SK-N-SH (cell line): ENCODE measurements around the gene DIRAS1.

Source experiments
- CTCF ChIP-seq: fragments of 200-600 bp; sonication (generic); IDR thresholded peaks from 2 replicates; pipeline ENCODE4 v1.6.1; 2017; ENCODE audit warnings: antibody characterized with exemption, mild to moderate bottlenecking, moderate library complexity
- ELF1 ChIP-seq: IDR thresholded peaks from 2 replicates; pipeline ENCODE4 v1.4.0; 2012
- EP300 ChIP-seq, 2 experiments: IDR thresholded peaks; 2 replicates each; pipeline versions ENCODE4 v1.4.0 to v1.6.1; 2012; ENCODE audit warnings: borderline replicate concordance in 1 of 2, low read depth in 1 of 2, low read length in 1 of 2
- NFIC ChIP-seq: IDR thresholded peaks from 2 replicates; pipeline ENCODE4 v1.4.0; 2012; ENCODE audit warnings: borderline replicate concordance
- PBX3 ChIP-seq: IDR thresholded peaks from 2 replicates; pipeline ENCODE4; 2012
- POLR2AphosphoS5 ChIP-seq: IDR thresholded peaks from 2 replicates; pipeline ENCODE4 v1.6.1; 2012; ENCODE audit warnings: low read depth, low read length
- REST ChIP-seq: IDR thresholded peaks from 2 replicates; pipeline ENCODE4 v1.6.1; 2012; ENCODE audit warnings: mild to moderate bottlenecking, low read depth, low read length, moderate library complexity
- SIN3A ChIP-seq: IDR thresholded peaks from 2 replicates; pipeline ENCODE4 v1.6.1; 2012; ENCODE audit warnings: low read depth, mild to moderate bottlenecking, low read length, moderate library complexity, borderline replicate concordance
- SMC3 ChIP-seq: IDR thresholded peaks from 2 replicates; pipeline ENCODE4 v1.6.1; 2012; ENCODE audit warnings: low read depth, low read length, improper control_type of control experiment
- TAF1 ChIP-seq: IDR thresholded peaks from 2 replicates; pipeline ENCODE4 v1.6.1; 2012; ENCODE audit warnings: low read depth, mild to moderate bottlenecking, low read length, moderate library complexity, borderline replicate concordance
- YY1 ChIP-seq: IDR thresholded peaks from 2 replicates; pipeline ENCODE4 v1.4.0; 2012; ENCODE audit warnings: low read depth, mild to moderate bottlenecking
- ZBTB33 ChIP-seq: IDR thresholded peaks from 2 replicates; pipeline ENCODE4 v1.4.0; 2012; ENCODE audit warnings: low read depth, borderline replicate concordance

GRCh38 chr19:2754659-2755447 lies 33.7 kb upstream of the DIRAS1 start:
- no peak for TF ChIP-seq CTCF
- no peak for TF ChIP-seq EP300 (IDR thresholded peaks at IDR 0.05; ENCODE audit: borderline replicate concordance in 1 of 2, low read depth in 1 of 2, low read length in 1 of 2)
- TF ChIP-seq TAF1: no peak
- TF ChIP-seq POLR2AphosphoS5: no peak
- no peak for TF ChIP-seq ZBTB33
- TF ChIP-seq YY1: no peak
- no peak for TF ChIP-seq SMC3
- no peak for TF ChIP-seq ELF1
- TF ChIP-seq PBX3: no peak
- no peak for TF ChIP-seq SIN3A
- no peak for TF ChIP-seq REST
- TF ChIP-seq NFIC: no peak
